GM19438 (cell line): Measurements from ENCODE around the gene HSPA1B.
"Not testable (repeated sequence)": the region's sequence is repeated elsewhere in the genome, so short reads cannot be mapped to it uniquely, and the experiment has no call there.

Experiments
- ATAC-seq: cut with Tn5 transposase; IDR thresholded peaks from one replicate; pipeline ENCODE4 v1.9.1; 2021; ENCODE audit warnings: low read depth; ENCODE audit not compliant: unreplicated experiment

Gene HSPA1B

GRCh38 chr6:31823592-31824196 lies 3.8 kb upstream of the HSPA1B start:
- not testable (repeated sequence) for ATAC-seq

GRCh38 chr6:31825553-31825952 lies 2.0 kb upstream of the HSPA1B start:
- no peak for ATAC-seq

DNA sequence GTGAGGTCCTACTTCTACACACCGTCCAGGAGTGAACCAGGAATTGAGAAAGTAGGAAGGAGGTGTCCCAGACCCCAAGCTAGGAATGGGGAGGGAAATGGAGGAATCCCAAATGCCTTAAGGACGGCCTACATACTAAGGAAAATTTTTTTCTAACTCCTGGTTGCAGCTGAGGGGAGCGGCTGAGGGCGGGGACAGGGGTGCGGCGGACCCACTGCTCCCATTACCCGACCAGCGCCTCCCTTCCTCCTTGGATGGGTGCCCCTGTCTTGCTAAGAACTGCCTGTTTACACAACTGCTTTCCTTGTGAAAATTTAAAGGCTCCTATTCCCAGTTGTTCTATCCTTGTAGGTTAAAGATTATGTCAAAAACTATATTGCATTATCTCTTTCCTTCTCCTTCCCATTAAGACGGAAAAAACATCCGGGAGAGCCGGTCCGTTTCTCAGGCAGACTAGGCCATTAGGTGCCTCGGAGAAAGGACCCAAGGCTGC lies 699 bp upstream of the HSPA1B start:
- no peak for ATAC-seq

DNA sequence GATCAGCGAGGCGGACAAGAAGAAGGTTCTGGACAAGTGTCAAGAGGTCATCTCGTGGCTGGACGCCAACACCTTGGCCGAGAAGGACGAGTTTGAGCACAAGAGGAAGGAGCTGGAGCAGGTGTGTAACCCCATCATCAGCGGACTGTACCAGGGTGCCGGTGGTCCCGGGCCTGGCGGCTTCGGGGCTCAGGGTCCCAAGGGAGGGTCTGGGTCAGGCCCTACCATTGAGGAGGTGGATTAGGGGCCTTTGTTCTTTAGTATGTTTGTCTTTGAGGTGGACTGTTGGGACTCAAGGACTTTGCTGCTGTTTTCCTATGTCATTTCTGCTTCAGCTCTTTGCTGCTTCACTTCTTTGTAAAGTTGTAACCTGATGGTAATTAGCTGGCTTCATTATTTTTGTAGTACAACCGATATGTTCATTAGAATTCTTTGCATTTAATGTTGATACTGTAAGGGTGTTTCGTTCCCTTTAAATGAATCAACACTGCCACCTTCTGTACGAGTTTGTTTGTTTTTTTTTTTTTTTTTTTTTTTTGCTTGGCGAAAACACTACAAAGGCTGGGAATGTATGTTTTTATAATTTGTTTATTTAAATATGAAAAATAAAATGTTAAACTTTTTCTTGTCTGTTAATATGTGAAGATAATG lies 2.2 kb downstream of the HSPA1B start:
- ATAC-seq = no peak

GRCh38 chr6:31830886-31831335 lies 3.4 kb downstream of the HSPA1B start:
- ATAC-seq = no peak

DNA sequence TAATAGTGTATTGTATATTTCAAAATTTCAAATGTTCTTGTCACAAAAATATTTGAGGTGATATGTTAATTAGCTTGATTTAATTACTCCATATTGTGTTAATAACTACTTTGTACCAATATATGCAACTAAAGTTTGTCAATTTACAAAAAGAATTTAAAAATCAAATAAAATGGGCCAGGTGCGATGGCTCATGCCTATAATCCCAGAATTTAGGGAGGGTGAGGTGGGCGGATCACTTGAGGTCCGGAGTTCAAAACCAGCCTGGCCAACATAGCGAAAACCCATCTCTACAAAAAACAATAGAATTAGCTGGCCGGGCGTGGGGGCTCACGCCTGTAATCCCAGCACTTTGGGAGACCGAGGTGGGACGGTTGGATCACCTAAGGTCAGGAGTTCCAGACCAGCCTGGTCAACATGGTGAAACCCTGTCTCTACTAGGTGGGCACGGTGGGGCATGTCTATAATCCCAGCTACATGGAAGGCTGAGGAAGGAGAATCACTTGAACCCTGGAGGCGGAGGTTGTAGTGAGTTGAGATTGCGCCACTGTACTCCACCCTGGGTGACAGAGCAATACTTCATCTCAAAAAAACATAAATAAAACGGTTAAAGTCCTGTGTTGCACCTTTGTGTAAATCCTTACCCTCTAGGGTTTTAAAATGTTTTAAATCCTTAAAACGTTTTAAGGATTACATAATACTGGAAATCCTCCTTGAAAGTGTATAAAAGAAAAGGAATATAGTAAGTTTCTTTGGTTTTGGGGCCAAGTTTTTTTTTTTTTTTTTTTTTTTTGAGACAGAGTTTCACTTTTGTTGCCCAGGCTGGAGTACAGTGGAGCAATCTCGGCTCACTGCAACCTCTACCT lies 4.0 kb downstream of the HSPA1B start:
- ATAC-seq = no peak

DNA sequence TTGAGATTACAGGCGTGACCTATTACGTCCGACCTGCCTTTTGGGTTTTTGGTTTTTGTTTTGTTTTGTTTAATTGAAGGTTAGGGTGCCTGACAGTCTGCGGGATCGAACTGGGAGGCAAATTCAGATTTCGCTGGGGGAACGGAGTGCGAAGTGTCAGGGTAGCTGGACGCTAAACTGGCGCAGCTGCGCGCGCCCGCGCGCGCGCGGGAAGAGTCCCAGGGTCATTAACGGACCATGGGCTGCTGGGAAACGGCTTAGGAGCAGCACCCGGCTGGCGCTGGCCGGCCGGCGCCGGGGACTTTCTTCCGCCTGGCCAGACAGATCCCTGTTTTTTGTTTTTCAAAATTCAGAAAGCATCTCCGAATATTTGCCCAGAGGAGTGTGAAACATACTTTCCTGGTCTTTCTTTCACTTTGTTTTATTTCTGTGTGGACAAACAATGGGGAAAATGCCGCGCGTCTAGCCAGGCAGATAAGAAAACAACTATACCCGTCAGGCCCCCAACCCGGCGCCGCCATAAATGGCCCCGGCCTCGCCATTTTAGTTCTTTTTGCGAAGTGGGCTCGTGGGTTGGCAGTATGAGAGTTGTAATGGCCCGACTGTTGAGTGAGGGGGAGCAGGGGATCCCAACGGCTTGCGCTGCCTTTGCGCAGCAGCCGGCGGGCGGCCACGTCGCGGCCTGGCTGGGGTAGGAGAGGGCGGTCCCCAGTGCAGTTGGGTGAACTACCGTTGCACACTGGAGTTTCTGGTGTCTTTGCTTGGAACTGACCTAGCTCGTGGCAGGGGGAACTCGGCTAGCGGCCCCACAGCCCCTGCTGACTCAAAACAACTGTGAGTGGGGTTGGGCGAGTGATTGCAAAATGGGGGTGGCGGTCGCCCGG lies 7.1 kb downstream of the HSPA1B start:
- ATAC-seq = no peak

DNA sequence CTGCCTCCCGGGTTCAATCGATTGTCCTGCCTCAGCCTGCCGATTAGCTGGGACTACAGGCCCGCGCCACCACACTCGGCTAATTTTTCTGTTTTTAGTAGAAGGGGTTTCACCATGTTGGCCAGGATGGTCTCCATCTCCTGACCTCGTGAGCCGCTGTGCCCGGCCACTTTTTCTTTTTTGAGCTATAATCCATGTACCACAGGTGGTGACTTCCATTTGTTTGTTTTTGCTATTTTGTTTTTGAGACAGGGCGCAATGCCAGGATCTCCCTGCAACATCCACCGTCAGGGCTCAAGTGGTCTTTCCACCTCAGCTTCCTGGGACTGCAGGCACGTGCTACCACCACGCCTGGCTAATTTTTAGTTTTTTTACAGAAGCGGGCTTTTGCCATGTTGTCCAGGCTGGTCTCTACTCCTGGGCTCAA lies 8.5 kb downstream of the HSPA1B start:
- no peak for ATAC-seq

DNA sequence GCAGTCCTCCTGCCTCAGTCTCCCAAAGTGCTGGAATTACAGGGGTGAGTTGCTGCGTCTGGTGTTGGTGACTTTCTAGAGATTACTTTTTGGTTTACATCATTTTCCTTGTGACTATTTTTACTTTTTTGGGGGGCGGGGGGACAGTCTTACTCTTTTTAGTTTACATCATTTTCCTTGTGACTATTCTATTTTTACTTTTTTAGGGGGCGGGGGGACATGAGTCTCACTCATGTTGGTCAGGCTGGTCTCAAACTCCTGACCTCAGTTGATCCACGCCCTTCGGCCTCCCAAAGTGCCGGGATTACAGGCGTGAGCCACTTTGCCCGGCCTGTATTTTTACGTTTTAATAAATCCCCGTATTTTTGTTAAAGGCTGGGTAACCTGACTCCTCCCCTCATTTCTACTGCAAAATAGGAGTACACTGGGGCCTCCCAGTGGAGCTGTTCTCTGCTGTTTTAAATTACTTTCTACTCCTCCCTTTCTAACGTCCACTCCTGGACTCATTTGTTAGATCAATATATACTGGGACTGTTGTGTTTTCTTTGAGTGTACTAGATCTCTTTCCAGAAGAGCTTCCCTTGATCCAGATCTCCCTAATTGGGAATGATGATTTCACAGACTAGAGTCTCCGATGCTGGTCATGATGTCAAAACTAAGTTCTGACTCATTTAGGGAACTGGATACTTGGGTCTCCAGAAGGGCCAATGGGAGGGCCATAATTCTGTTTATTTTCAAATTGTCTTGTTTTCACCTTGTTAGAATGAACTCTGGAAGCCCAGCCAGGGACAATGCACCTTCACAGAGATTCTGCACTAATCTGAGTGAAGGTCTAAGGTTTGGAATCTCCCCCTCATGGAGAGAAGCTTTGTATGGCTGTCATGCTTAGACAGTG lies 9.2 kb downstream of the HSPA1B start:
- no peak for ATAC-seq

- no peak for ATAC-seq
These were observed 10.0 kb downstream of the HSPA1B start for GRCh38 chr6:31837369-31838113.

DNA sequence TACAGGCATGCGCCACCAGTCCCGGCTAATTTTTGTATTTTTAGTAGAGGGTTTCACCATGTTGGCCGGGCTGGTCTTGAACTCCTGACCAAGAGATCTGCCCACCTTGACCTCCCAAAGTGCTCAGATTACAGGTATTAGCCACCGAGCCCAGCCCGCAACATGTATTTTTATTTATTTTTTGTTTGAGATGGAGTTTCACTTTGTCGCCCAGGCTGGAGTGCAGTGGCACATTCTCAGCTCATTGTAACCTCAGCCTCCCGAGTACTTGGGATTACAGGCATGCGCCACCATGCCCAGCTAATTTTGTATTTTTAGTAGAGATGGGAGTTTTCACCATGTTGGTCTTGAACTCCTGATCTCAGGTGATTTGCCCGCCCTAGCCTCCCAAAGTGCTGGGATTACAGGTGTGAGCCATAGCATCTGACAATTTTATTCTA lies 10.6 kb downstream of the HSPA1B start:
- not testable (repeated sequence) for ATAC-seq

GRCh38 chr6:31838968-31839367 lies 11.4 kb downstream of the HSPA1B start:
- ATAC-seq = no peak

DNA sequence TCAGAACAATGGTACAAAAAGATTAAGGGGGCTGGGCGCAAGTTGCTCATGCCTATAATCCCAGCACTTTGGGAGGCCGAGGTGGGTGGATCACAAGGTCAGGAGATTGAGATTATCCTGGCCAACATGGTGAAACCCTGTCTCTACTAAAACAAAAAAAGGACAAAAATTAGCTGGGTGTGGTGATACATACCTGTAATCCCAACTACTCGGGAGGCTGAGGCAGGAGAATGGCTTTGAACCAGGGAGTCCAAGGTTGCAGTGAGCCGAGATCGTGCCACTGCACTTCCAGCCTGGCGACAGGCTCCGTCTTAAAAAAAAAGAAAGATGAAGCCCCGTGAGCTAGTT lies 12.2 kb downstream of the HSPA1B start:
- ATAC-seq = not testable (repeated sequence)

DNA sequence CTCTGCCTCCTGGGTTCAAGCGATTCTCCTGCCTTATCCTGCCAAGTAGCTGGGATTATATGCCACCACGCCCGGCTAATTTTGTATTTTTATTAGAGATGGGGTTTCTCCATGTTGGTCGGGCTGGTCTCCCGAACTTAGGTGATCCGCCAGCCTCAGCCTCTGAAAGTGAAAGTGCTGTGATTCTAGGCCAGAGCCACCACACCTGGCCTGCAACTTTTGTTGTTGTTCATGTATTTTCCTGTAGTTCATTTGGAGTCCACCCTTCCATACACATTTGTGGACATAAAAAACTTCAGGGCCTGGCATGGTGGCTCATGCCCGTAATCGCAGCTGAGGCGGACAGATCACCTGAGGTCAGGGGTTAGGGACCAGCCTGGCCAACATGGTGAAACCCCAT lies 14.5 kb downstream of the HSPA1B start:
- no peak for ATAC-seq

DNA sequence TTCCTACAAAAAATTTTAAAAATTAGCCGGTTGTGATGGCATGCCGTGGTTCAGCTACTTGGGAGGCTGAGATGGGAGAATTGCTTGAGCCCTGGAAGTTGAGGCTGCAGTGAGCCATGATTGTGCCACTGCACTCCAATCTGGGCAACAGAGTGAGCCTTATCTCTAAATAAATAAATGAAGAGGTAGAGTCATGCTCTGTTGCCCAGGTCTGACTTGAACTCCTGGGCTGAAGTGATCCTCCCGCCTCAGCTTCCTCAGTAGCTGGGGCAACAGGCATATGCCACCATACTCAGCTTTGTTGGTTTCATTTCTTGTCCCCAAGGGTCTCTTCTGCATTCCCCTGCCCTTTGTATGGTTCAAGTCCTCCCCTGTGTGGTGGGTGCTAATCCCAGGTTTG lies 17.0 kb downstream of the HSPA1B start:
- ATAC-seq = no peak

GRCh38 chr6:31847276-31847978 lies 19.9 kb downstream of the HSPA1B start:
- ATAC-seq = no peak

GRCh38 chr6:31850765-31851484 lies 23.4 kb downstream of the HSPA1B start:
- ATAC-seq = no peak

DNA sequence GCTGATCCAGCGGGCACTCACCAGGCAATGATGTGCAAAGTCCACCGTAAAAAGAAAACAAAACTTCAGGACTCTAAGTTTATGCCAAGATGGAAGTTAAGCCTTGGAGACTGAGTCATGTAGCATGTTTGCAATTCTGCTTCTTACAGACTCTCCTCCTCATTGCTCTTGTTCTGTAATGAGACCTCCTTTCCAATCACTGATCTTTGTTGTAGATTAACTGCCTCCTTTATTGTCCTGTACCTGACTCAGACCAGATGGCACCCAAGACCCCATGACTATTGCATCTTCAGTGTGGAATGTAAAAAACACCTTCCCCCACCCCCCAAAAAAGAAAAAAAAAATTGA lies 23.9 kb downstream of the HSPA1B start:
- ATAC-seq = no peak
